SU-DHL-6 (cell line): ENCODE measurements around the gene NUBPL.

Source experiments
- EZH2phosphoT487 ChIP-seq: fragments of 200-600 bp; sonication (generic), shearing (Covaris generic); conservative IDR thresholded peaks from 2 replicates; pipeline ENCODE4 v1.6.1; 2018; ENCODE audit warnings: mild to moderate bottlenecking, antibody characterized with exemption, low read length, moderate library complexity, mixed read lengths
- TF ChIP-seq, protein P1 (sequence below): fragments of 200-600 bp; sonication (generic); IDR thresholded peaks from one replicate; pipeline ENCODE4 v1.5.1; 2017; ENCODE audit warnings: antibody characterized with exemption, mild to moderate bottlenecking, low read length, moderate library complexity; ENCODE audit not compliant: insufficient read depth, poor library complexity, severe bottlenecking

DNA sequence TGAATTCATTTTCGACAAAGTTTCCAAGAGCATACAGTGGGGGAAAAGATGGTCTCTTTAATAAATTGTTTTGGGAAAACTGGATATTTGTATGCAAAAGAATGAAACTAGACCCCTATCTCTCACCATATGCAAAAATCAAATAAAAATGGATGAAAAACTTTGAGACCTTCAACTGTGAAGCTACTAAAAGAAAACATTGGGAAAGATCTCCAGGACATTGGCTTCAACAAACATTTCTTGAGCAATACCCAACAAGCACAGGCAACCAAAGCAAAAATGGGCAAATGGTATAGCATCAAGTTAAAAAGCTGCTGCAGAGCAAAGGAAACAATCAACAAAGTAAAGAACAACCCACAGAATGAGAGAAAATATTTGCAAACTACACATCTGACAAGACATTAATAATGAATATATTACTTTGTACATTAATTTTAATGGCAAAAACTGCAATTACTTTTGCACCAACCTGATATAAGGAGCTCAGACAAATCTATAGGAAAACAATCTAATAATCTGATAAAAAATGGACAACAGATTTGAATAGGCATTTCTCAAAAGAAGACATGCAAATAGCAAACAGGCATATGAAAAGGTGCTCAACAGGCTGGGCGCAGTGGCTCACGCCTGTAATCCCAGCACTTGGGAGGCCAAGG is 50.7 kb downstream of the NUBPL start:
- TF ChIP-seq, protein P1, sequence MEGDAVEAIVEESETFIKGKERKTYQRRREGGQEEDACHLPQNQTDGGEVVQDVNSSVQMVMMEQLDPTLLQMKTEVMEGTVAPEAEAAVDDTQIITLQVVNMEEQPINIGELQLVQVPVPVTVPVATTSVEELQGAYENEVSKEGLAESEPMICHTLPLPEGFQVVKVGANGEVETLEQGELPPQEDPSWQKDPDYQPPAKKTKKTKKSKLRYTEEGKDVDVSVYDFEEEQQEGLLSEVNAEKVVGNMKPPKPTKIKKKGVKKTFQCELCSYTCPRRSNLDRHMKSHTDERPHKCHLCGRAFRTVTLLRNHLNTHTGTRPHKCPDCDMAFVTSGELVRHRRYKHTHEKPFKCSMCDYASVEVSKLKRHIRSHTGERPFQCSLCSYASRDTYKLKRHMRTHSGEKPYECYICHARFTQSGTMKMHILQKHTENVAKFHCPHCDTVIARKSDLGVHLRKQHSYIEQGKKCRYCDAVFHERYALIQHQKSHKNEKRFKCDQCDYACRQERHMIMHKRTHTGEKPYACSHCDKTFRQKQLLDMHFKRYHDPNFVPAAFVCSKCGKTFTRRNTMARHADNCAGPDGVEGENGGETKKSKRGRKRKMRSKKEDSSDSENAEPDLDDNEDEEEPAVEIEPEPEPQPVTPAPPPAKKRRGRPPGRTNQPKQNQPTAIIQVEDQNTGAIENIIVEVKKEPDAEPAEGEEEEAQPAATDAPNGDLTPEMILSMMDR, result no peak
- TF ChIP-seq EZH2phosphoT487, result no peak
